DMS 273 (cell line): Measurements from ENCODE around the gene RNF157.
"Not testable (repeated sequence)": the region's sequence is repeated elsewhere in the genome, so short reads cannot be mapped to it uniquely, and the experiment has no call there.

Experiments used
- DNase-seq: peaks from one replicate; lab custom pipeline; 2025; ENCODE audit not compliant: unreplicated experiment; lab: John Stamatoyannopoulos, UW

Gene RNF157

GRCh38 chr17:76236603-76237002 lies 3.7 kb downstream of the RNF157 start:
- no peak for DNase-seq

- DNase-seq, result no peak
Measured at GRCh38 chr17:76235883-76236282, 4.4 kb downstream of the RNF157 start.

- DNase-seq, result no peak
Measured at GRCh38 chr17:76234354-76234679, 6.0 kb downstream of the RNF157 start.

- DNase-seq, result no peak
Measured at GRCh38 chr17:76233588-76234353, 6.5 kb downstream of the RNF157 start.

DNA sequence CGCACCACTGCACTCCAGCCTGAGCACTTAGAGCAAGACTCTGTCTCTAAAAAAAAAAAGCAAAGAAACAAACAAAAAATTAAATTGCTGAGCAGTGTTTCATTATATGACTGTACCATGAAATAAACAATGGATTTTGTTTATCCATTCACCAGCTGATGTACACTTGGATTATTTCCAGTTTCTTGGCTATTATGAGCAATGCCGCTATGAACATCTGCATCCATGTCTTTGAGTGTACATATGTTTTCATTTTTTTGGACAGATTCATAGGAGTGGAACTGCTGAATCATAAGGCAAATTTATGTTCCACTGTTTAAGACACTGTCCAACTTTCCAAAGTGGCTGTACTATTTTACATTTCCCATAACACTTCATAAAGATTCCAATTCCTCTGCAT lies 8.0 kb downstream of the RNF157 start:
- no peak for DNase-seq

GRCh38 chr17:76226749-76227148 lies 13.5 kb downstream of the RNF157 start:
- DNase-seq, result not testable (repeated sequence)

DNA sequence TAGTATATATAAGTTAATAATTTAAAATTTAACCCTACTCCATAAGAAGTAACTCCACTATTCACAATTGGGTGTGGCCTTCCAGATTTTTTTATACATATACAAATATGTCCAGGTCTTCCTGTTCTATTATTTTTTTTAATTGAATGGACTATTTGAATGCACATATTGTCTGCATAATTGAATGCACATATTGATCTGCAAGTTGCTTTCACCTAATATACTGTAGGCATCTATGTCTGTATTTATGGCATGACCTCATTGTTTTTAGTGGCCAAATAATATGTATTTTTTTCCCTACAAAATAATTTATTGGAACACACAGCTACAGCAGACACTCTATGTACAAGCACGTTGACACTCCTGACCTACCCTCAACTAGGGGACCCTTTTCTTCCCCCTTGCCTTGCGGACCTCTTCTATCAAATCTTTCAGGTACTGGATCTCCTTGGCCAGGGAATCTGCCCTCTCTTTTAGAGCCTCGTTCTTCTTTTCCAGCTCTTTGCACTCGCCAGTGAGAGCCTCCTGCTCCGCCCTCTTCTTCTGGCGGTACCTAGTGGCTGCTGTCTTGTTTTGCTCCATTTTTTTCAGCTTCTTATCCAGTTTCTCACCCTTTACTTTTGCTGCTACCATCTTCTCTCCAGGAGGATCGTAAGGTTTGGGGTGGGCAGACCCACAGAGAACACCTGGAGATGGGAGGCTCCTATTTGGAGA lies 14.8 kb downstream of the RNF157 start:
- not testable (repeated sequence) for DNase-seq

DNA sequence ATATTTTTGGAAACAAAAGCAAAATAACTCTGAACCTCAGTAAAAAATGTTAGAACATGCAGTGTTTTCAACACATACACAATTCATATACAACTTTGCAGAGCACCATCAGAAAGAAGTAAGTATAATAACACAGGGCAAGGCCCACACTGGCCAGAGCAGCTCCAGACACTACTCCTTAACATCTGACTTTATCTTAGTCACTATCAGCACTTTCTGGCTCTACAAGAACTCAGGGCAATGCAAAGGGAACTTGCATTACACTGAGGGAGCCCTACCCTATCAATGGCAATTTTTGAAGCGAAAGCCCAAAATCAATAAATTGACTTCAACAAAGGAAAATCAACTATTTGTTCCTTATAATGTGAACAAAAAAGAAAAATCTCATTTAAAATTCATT lies 16.5 kb downstream of the RNF157 start:
- DNase-seq, result no peak

- DNase-seq, result no peak
Measured at GRCh38 chr17:76219670-76220383, 20.5 kb downstream of the RNF157 start.

GRCh38 chr17:76217081-76217480 lies 23.2 kb downstream of the RNF157 start:
- no peak for DNase-seq

- no peak for DNase-seq
Measured at GRCh38 chr17:76213491-76213890, 26.8 kb downstream of the RNF157 start.

DNA sequence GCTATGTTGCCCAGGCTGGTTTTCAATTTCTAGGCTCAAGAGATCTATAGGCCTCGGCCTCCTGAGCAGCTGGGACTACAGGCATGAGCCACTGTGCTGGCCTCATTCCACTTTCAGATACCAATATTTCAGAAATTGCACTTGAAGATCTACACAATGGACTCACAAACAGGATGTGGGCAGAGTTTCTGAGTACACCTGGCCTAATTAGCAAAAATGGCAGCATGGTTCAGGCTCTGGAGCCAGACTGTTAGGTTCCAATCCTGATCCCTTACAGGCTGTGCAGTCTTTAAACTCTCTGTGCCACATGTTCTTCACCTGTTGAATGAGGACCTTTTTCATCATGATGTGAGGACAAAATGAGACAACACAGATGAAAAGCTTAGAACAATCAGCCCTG lies 32.2 kb downstream of the RNF157 start:
- DNase-seq, result no peak

DNA sequence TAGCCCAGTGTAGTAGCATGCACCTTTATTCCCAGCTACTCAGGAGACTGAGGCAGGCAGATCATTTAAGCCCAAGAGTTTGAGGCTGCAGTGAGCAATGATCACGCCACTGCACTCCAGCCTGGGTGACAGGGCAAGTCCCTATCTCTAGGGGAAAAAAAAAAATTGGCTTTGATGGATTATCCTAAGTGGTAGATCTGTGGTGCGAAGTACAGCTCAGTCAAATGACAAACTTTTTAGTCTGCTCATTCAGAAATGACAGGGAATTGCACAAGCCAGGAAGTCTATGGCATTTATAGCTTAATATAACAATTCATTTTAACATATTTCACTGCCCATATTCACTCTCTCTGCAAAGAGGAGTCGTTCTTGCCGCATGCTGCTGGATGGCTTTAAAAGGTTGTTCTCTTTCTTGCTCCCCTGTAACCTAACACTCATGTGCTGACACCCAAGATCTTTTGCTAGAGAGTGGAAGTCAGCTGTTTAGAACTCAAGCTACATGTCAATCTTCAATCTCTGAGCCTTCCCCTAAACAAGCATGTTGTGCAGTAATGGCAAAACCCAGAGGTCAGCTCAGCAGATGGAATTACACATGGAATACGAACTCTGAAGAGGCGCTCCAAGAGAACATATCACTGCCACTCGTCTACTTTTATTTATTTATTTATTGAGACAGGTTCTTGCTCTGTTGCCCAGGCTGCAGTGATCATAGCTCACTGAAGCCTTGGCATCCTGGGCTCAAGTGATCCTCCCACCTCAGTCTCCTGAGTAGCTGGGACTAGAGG lies 32.8 kb downstream of the RNF157 start:
- DNase-seq, result no peak

GRCh38 chr17:76205542-76206144 lies 34.6 kb downstream of the RNF157 start:
- DNase-seq, result not testable (repeated sequence)

DNA sequence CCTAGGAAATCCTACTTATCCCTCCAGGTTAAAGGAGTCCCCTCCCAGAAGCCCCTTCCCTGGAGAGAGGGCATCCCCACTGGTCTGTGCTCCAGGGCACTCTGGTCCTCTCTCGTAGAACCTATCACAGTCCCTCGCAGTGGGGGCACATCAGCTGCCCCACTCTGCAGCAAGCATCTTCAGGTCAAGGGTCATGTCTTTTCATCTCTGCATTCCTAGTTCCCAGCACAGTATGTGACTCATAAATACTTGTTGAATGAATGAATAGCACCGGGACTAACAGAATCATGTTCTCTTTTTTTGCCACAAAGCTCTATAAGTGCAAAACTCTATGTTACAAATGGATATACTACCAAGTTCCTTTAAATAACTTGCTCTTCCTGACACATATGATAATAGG lies 36.0 kb downstream of the RNF157 start:
- no peak for DNase-seq

GRCh38 chr17:76200354-76200753 lies 39.9 kb downstream of the RNF157 start:
- no peak for DNase-seq

DNA sequence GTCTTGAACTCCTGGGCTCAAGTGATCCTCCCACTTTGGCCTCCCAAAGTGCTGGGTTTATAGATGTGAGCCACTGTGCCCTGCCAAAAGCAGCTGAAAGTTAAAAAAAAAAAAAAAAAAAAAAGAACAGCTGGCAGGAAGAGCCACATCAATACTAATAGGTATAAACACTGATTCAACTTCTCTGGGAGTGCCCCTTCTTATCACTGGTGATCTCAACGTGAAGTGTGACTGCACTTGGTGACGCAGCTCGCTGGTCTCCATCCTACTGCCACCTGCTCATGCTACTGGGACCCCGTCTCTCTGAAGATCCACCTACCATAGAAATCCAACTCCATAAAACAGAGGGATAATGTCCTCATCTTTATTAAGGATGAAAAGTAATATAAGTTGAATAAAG lies 40.8 kb downstream of the RNF157 start:
- DNase-seq, result no peak

DNA sequence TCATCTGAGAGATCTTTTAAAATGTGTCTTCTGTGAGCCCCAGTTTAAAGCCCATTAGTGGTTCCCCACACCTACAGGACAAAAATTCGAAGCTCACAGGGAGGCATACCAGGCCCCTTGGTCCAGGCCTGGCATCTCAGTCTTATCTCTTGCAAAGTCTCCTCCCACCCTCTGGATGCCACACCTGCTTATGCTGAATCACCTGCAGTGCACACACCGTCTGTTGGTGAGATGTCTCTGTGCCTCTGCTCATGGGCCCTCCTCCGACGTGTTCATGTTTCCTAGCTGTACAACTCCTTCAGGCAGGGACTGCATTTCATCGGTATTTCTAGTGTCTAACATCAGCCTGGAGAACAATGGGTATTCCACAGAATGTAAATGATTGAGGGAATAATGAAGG lies 41.6 kb downstream of the RNF157 start:
- DNase-seq, result no peak

GRCh38 chr17:76197911-76198310 lies 42.4 kb downstream of the RNF157 start:
- no peak for DNase-seq

GRCh38 chr17:76196675-76197074 lies 43.6 kb downstream of the RNF157 start:
- DNase-seq, result peak; percentile 94
